Psoas muscle (tissue), 8 donors: Measurements from ENCODE around the gene OR1I1. TPM values are rescaled to one million over a fixed set of nuclear protein-coding genes. Genes with fewer than 3 reads are reported as not detected.

Source experiments
- ATAC-seq, 4 donors: fragments of 200-7000 bp; cut with Tn5 transposase; one replicate each; pipeline ENCODE4 v1.9.1; 2020; ENCODE audit warnings: moderate library complexity in 3 of 4, mild to moderate bottlenecking in 2 of 4
- DNase-seq, 2 donors: peaks; one replicate each; pipeline ENCODE4 v3.0.0-alpha.2; 2020
- H3K27ac ChIP-seq: fragments of 200-600 bp; one replicate; pipeline ENCODE4 v1.8.0; 2022
- H3K27me3 ChIP-seq, 3 donors: fragments of 200-600 bp in 1 of 3; one replicate each; pipeline versions ENCODE4 v1.6.1 to v1.8.0; 2013 to 2022; ENCODE audit warnings: low read length in 2 of 3, mild to moderate bottlenecking in 2 of 3, moderate library complexity in 1 of 3; ENCODE audit not compliant: insufficient read depth in 3 of 3
- H3K36me3 ChIP-seq, 2 donors: fragments of 200-600 bp in 1 of 2; one replicate each; pipeline versions ENCODE4 v1.6.1 to v1.8.0; 2013 to 2022; ENCODE audit warnings: low read depth in 1 of 2, mild to moderate bottlenecking in 1 of 2, moderate library complexity in 1 of 2; ENCODE audit not compliant: insufficient read depth in 1 of 2
- H3K4me1 ChIP-seq: fragments of 200-600 bp; one replicate; pipeline ENCODE4 v1.8.0; 2022
- H3K4me3 ChIP-seq: fragments of 200-600 bp; one replicate; pipeline ENCODE4 v1.8.0; 2022; ENCODE audit warnings: mild to moderate bottlenecking
- H3K9me3 ChIP-seq: fragments of 200-600 bp; one replicate; pipeline ENCODE4 v1.8.0; 2022
- WGBS, 3 donors: extraction: QIAGEN DNeasy Blood & Tissue Kit; methylation state at CpG; one replicate each; pipeline versions ENCODE4 v1.1.6 to v1.1.7; 2013; 5-methylcytosine and 5-hydroxymethylcytosine counted together
- intact Hi-C, 2 donors: fragments of 100-400 bp; cut with DNase I; formaldehyde crosslinking; loops; one replicate each; pipeline versions ENCODE4 v1.11.0 to v1.14.2; 2022
- polyA plus RNA-seq, 3 donors: library from polyadenylated mRNA; stranded (reverse); fragments of 200-250 nt; gene quantifications; one replicate each; pipeline ENCODE4 v1.2.3, GENCODE V29; 2013
- total RNA-seq, 4 donors: library from RNA; stranded (reverse); fragmentation: NEBNext Ultra II Directional in 2 of 4; extraction: Animal tissue kit (Norgen Biotek cat#: 25700) in 2 of 4; gene quantifications; one replicate each; pipeline versions ENCODE4 v1.2.1 to v1.2.4, GENCODE V29; 2021 to 2023
- TF ChIP-seq, protein P1 (sequence below): fragments of 200-600 bp; IDR thresholded peaks from one replicate; pipeline ENCODE4 v1.8.0; 2022; ENCODE audit warnings: antibody characterized with exemption
- donor health status: healthy with polysubstance abuse.
- donor health status: DM: no; HTN: no; CAD: no; lungs with moderate emphysema.
- donor health status: Bipolar disorder and iron deficiency.
- donor health status: healthy.
- donor health status: DM: yes; HTN: yes; CAD: no.
- donor health status: DM: no; HTN: no; CAD: no.
- donor health status: DM: no; HTN: no; CAD: no.
- donor health status: DM: yes; HTN: yes; CAD: no.

OR1I1 gene
- total and polyA plus RNA-seq, 7 donors = not detected

- ATAC-seq (no peak), DNase-seq (no peak)
- TF ChIP-seq, protein P1, sequence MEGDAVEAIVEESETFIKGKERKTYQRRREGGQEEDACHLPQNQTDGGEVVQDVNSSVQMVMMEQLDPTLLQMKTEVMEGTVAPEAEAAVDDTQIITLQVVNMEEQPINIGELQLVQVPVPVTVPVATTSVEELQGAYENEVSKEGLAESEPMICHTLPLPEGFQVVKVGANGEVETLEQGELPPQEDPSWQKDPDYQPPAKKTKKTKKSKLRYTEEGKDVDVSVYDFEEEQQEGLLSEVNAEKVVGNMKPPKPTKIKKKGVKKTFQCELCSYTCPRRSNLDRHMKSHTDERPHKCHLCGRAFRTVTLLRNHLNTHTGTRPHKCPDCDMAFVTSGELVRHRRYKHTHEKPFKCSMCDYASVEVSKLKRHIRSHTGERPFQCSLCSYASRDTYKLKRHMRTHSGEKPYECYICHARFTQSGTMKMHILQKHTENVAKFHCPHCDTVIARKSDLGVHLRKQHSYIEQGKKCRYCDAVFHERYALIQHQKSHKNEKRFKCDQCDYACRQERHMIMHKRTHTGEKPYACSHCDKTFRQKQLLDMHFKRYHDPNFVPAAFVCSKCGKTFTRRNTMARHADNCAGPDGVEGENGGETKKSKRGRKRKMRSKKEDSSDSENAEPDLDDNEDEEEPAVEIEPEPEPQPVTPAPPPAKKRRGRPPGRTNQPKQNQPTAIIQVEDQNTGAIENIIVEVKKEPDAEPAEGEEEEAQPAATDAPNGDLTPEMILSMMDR = no peak
- H3K27me3 ChIP-seq = no peaks in the 10 kb centered on the region
- 80 to 97% (median 88%) methylated on average over 1 of the region's 1 CpG for whole genome bisulfite sequencing, 3 donors
- H3K27ac ChIP-seq = no peak overlapping the region
- H3K36me3 ChIP-seq = no peaks in the 10 kb centered on the region
- H3K4me1 ChIP-seq = no peaks in the 10 kb centered on the region
- no peak overlapping the region for H3K4me3 ChIP-seq
- no peaks in the 10 kb centered on the region for H3K9me3 ChIP-seq
- intact Hi-C loops = no loop called here
These were observed 56.4 kb downstream of the OR1I1 start for GRCh38 chr19:15138427-15138826.

DNA sequence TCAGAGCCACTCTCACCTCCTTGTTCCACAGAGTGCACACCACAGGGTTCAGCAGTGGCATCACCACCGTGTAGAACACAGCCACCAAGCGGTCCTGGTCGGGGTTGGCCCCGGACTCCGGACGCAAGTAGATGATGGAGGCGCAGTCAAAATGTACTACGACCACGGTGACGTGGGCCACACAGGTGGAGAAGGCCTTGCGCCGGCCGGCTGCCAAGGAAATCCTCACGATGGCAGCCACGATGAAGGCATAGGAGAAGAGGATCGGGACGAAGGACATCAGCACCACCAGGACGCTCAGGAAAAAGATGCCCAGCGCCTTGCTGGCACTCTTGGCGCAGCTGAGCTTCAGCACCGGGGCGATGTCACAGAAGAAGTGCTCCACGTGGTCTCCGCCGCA is 59.1 kb downstream of the OR1I1 start:
- H3K27me3 ChIP-seq = no peaks in the 10 kb centered on the region
- H3K9me3 ChIP-seq = no peaks in the 10 kb centered on the region
- ATAC-seq = no peak
- H3K4me1 ChIP-seq = no peaks in the 10 kb centered on the region
- H3K27ac ChIP-seq = no peak overlapping the region
- H3K36me3 ChIP-seq = no peaks in the 10 kb centered on the region
- WGBS, 3 donors = 91 to 93% (median 92%) methylated on average over 25 of the region's 25 CpGs
- DNase-seq = no peak
- TF ChIP-seq, protein P1 = no peak
- no peak overlapping the region for H3K4me3 ChIP-seq
- intact Hi-C loops = no loop called here

DNA sequence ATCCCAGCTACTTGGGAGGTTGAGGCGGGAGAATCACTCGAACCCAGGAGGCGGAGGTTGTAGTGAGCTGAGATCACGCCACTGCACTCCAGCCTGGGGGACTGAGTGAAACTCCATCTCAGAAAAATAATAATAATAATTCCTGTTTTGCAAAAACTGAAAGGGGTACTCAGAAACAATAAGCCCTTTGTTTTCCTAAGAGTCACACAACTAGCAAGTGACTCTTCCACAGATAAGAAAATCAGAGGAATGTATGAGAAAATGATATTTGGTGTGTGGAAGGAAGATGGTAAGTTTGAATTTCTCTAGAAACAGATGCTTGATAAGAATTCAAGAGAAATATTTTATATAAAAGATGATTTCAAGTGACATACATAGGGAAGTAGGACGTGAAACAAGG is 60.3 kb downstream of the OR1I1 start:
- 85 to 89% (median 87%) methylated on average over 5 of the region's 5 CpGs for WGBS, 3 donors
- TF ChIP-seq, protein P1 = no peak
- intact Hi-C loops = no loop called here
- H3K27ac ChIP-seq = no peak overlapping the region
- no peaks in the 10 kb centered on the region for H3K9me3 ChIP-seq
- no peak overlapping the region for H3K4me3 ChIP-seq
- no peaks in the 10 kb centered on the region for H3K4me1 ChIP-seq
- ATAC-seq = no peak
- no peaks in the 10 kb centered on the region for H3K27me3 ChIP-seq
- H3K36me3 ChIP-seq = no peaks in the 10 kb centered on the region
- no peak for DNase-seq

Other genes starting within 250 kb of the OR1I1 start
- not detected for gene OR7A5, start 247.0 kb upstream of the OR1I1 start, total RNA-seq
- under 1 TPM; 0.01 TPM for gene OR7A5, start 247.0 kb upstream of the OR1I1 start, polyA plus RNA-seq
- gene OR7C1, start 247.0 kb upstream of the OR1I1 start, total RNA-seq = under 1 TPM in 1 of 4 donors, not detected in 3; 0.02 TPM
- gene OR7C1, start 247.0 kb upstream of the OR1I1 start, polyA plus RNA-seq = under 1 TPM in 2 of 3 donors, not detected in 1; under 0.01 to 0.04 TPM
- gene OR7A10, start 233.3 kb upstream of the OR1I1 start, total RNA-seq = not detected
- gene OR7A10, start 233.3 kb upstream of the OR1I1 start, polyA plus RNA-seq = not detected
- not detected for gene OR7A17, start 196.1 kb upstream of the OR1I1 start, total RNA-seq
- not detected for gene OR7A17, start 196.1 kb upstream of the OR1I1 start, polyA plus RNA-seq
- gene OR7C2, start 140.7 kb upstream of the OR1I1 start, total RNA-seq = not detected
- not detected for gene OR7C2, start 140.7 kb upstream of the OR1I1 start, polyA plus RNA-seq
- not detected for gene SLC1A6, start 102.3 kb upstream of the OR1I1 start, total RNA-seq
- not detected for gene SLC1A6, start 102.3 kb upstream of the OR1I1 start, polyA plus RNA-seq
- not detected for gene CASP14, start 32.7 kb upstream of the OR1I1 start, total RNA-seq
- not detected for gene CASP14, start 32.7 kb upstream of the OR1I1 start, polyA plus RNA-seq
- 1 to 10 TPM; 4.5 to 4.9 (median 4.7) TPM for gene SYDE1, start 25.2 kb downstream of the OR1I1 start, total RNA-seq
- gene SYDE1, start 25.2 kb downstream of the OR1I1 start, polyA plus RNA-seq = 1 to 10 TPM; 2.3 to 3.5 (median 2.6) TPM
- gene NOTCH3, start 118.8 kb downstream of the OR1I1 start, total RNA-seq = 10 to 100 TPM; 29.4 to 80.8 (median 34.0) TPM
- 10 to 100 TPM in 1 of 3 donors, 1 to 10 TPM in 2; 8.2 to 11.6 (median 8.8) TPM for gene NOTCH3, start 118.8 kb downstream of the OR1I1 start, polyA plus RNA-seq
- under 1 TPM in 2 of 4 donors, not detected in 2; 0.19 to 0.20 TPM for gene EPHX3, start 150.2 kb downstream of the OR1I1 start, total RNA-seq
- under 1 TPM; 0.05 to 0.20 (median 0.08) TPM for gene EPHX3, start 150.2 kb downstream of the OR1I1 start, polyA plus RNA-seq